Spleen (tissue), 7 donors: ENCODE measurements around the gene ACSF2.

Experiments
- CTCF ChIP-seq, 11 experiments: fragments of 200-600 bp in 7 of 11; fragments of 450-650 bp in 4 of 11; sonication (generic) in 4 of 11; IDR thresholded peaks in 8 of 11; conservative IDR thresholded peaks in 3 of 11; 1 replicate in 7 of 11; 2 replicates in 4 of 11; pipeline versions ENCODE4 v1.4.0 to v1.8.0; 2016 to 2021; ENCODE audit warnings: antibody characterized with exemption in 11 of 11, inconsistent platforms in 4 of 11, mild to moderate bottlenecking in 1 of 11
- POLR2AphosphoS5 ChIP-seq, 3 donors: sonication (generic); formaldehyde crosslinking; IDR thresholded peaks; one replicate each; pipeline ENCODE4 v1.5.1; 2017; ENCODE audit warnings: antibody characterized with exemption in 3 of 3
- donor health status: DM: no; HTN: no; CAD: no; lungs with moderate emphysema.
- donor health status: DM: no; HTN: no; CAD: no.
- donor health status: DM: no; HTN: no; CAD: no.

- TF ChIP-seq CTCF (IDR thresholded peaks at IDR 0.05 in 8 of 11, conservative IDR thresholded peaks at IDR 0.05 in 3 of 11): no peak
- TF ChIP-seq POLR2AphosphoS5 (IDR thresholded peaks at IDR 0.05): no peak
Observed at GRCh38 chr17:50452630-50453300, 26.7 kb downstream of the ACSF2 start.
